Endodermal cell (in vitro differentiated cells): Measurements from ENCODE around the gene CREBBP. TPM values are rescaled to one million over a fixed set of nuclear protein-coding genes. Genes with fewer than 3 reads are reported as not detected.
A peak's percentile ranks its signal among the peaks of the same experiment; 100 is the strongest.

Experiments used
- DNase-seq: peaks from one replicate; pipeline ENCODE4 v3.0.0-alpha.2; 2017
- H3K27ac ChIP-seq: 2 replicates; pipeline ENCODE4 v1.5.1; 2013; ENCODE audit warnings: mild to moderate bottlenecking, low read depth, low read length, moderate library complexity
- H3K27me3 ChIP-seq: 2 replicates; pipeline ENCODE4 v1.6.1; 2013; ENCODE audit warnings: mild to moderate bottlenecking, low read length, moderate library complexity; ENCODE audit not compliant: insufficient read depth, control insufficient read depth, poor library complexity, severe bottlenecking
- H3K36me3 ChIP-seq: 2 replicates; pipeline ENCODE4 v1.7.0; 2013; ENCODE audit warnings: mild to moderate bottlenecking, low read length, moderate library complexity; ENCODE audit not compliant: control insufficient read depth, insufficient read depth
- H3K4me1 ChIP-seq: one replicate; pipeline ENCODE4 v1.7.0; 2013; ENCODE audit warnings: low read length; ENCODE audit not compliant: control insufficient read depth, insufficient read depth
- H3K4me3 ChIP-seq: 2 replicates; pipeline ENCODE4 v1.5.1; 2013; ENCODE audit warnings: mild to moderate bottlenecking, low read length, moderate library complexity
- H3K9ac ChIP-seq: 2 replicates; pipeline ENCODE4 v1.6.1; 2013; ENCODE audit warnings: mild to moderate bottlenecking, low read length, moderate library complexity; ENCODE audit not compliant: poor library complexity, severe bottlenecking; ENCODE audit errors: extremely low read depth
- H3K9me3 ChIP-seq: 2 replicates; pipeline ENCODE4 v1.6.1; 2013; ENCODE audit warnings: mild to moderate bottlenecking, low read length, moderate library complexity; ENCODE audit not compliant: control insufficient read depth
- H3K27ac Mint-ChIP-seq: 2 replicates; pipeline ENCODE4 v1.8.0; 2020; ENCODE audit warnings: mixed read lengths
- H3K27me3 Mint-ChIP-seq: 2 replicates; pipeline ENCODE4 v1.8.0; 2021; ENCODE audit warnings: mild to moderate bottlenecking, mixed read lengths; ENCODE audit not compliant: insufficient read depth
- H3K36me3 Mint-ChIP-seq: 2 replicates; pipeline ENCODE4 v1.8.0; 2020; ENCODE audit warnings: low read depth, mixed read lengths
- H3K4me1 Mint-ChIP-seq: 2 replicates; pipeline ENCODE4 v1.8.0; 2020; ENCODE audit warnings: mixed read lengths
- H3K4me3 Mint-ChIP-seq: 2 replicates; pipeline ENCODE4 v1.8.0; 2020; ENCODE audit warnings: mild to moderate bottlenecking, moderate library complexity, mixed read lengths
- H3K9me3 Mint-ChIP-seq: 2 replicates; pipeline ENCODE4 v1.8.0; 2020; ENCODE audit warnings: mild to moderate bottlenecking, mixed read lengths
- CTCF ChIP-seq: fragments of 200-600 bp; sonication (generic); conservative IDR thresholded peaks from 2 replicates; pipeline ENCODE4 v1.5.0; 2021; ENCODE audit warnings: antibody characterized with exemption, mild to moderate bottlenecking
- WGBS, 2 experiments: methylation state at CpG; one replicate each; pipeline versions ENCODE4 v1.1.5 to v1.1.7; 2013; ENCODE audit warnings: missing lambda C conversion rate in 2 of 2, mixed read lengths in 1 of 2; ENCODE audit not compliant: insufficient coverage in 1 of 2, insufficient read length in 1 of 2; 5-methylcytosine and 5-hydroxymethylcytosine counted together
- total RNA-seq, 2 donors: library from RNA; stranded (reverse); fragmentation: NEBNext Ultra II Directional in 1 of 2; extraction: Animal tissue kit (Norgen Biotek cat#: 25700) in 1 of 2; gene quantifications; 2 replicates in 1 of 2; 3 replicates in 1 of 2; pipeline ENCODE4 v1.2.1, GENCODE V29; 2021

Gene CREBBP
- total RNA-seq, 2 donors from 2014 or later: 71.1 to 103 TPM

DNA sequence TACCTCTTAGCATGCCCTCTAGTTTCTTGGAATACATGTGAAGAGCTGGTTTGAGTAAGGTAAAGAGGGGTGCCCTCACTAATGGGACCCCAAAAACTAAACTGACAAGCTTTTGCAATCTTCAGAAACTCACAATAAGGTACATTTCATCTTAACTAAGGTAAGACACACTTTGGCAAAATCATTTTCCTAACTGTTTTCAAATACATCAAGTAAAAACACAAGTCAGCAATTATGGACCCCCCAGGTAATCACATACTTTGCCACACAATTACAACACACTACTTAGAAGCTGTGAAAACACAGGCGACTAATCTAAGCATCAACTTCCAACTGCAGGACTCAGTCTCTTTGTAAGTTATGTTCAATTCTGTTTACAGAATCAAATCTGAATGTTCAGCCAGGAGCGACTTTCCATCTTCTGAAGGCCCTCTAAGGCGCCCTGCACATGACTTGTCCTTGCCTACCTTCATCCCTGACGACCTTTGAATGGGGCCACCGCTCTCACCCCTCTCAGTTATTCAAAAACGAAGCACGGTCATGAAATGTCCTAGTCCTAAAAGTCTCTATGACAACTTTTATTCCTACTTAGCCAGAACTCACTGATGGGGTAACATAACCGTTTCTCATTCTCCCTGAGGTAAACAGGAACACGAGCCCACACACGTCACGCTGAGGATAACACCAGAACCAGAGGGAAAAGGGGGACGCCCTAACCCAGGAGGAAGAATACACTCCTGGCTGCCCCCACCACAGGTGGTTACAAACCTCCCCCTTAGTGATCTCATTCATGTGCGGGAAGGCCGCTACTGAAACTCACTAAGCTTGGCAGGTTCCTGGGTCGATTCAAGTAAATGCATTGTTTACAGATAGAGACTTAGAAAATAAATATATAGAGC, 5.5 kb downstream of the CREBBP start:
- Histone ChIP-seq H3K27me3 (no peaks in the 10 kb centered on the region), H3K9me3 (no peaks in the 10 kb centered on the region), H3K4me3 (no peak overlapping the region), H3K36me3 (peaks cover 6% of the 10 kb centered on the region), H3K27ac (no peak overlapping the region), H3K9ac (no peak overlapping the region), H3K4me1 (peaks cover 11% of the 10 kb centered on the region)
- TF ChIP-seq CTCF: no peak
- H3K4me1 Mint-ChIP-seq: peaks cover 74% of the 10 kb centered on the region
- H3K36me3 Mint-ChIP-seq: peaks cover 25% of the 10 kb centered on the region
- H3K4me3 Mint-ChIP-seq: no peak overlapping the region
- H3K27me3 Mint-ChIP-seq: no peaks in the 10 kb centered on the region
- no peaks in the 10 kb centered on the region for H3K9me3 Mint-ChIP-seq
- no peak for DNase-seq
- peak overlapping the region; percentile 7 for H3K27ac Mint-ChIP-seq
- 89 to 92% methylated on average over 12 to 15 of the region's 15 CpGs for WGBS, 2 experiments

DNA sequence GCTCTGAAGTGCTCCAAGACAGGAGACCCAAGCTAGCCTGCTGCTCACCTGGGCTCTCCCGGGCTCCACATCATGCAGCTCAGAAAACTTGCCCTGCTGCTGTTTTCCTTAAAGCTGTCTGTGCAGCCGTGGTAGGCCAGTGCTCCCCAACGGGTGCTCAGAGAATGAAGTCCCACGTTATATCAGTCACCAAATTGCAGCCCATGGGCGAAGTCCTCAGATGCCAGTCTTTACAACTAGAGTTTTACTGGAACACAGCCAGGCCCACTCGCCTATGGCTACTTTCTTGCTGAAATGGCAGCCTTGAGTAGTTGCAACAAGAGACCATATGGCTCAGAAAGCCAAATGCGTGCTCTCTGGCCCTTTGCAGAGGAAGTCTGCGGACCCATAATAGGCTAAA, 6.3 kb downstream of the CREBBP start:
- H3K27ac Mint-ChIP-seq: peak overlapping the region; percentile 76
- Histone ChIP-seq H3K36me3 (peaks cover 14% of the 10 kb centered on the region), H3K27me3 (no peaks in the 10 kb centered on the region), H3K9me3 (no peaks in the 10 kb centered on the region), H3K4me3 (no peak overlapping the region), H3K27ac (no peak overlapping the region), H3K4me1 (peaks cover 11% of the 10 kb centered on the region), H3K9ac (no peak overlapping the region)
- no peaks in the 10 kb centered on the region for H3K9me3 Mint-ChIP-seq
- no peak overlapping the region for H3K4me3 Mint-ChIP-seq
- no peak for TF ChIP-seq CTCF
- WGBS, 2 experiments: 88 to 90% methylated on average over 8 of the region's 8 CpGs
- DNase-seq: no peak
- H3K4me1 Mint-ChIP-seq: peaks cover 74% of the 10 kb centered on the region
- no peaks in the 10 kb centered on the region for H3K27me3 Mint-ChIP-seq
- H3K36me3 Mint-ChIP-seq: peaks cover 25% of the 10 kb centered on the region

- 87 to 88% methylated on average over 11 to 13 of the region's 13 CpGs for WGBS, 2 experiments
- Mint-ChIP-seq H3K27ac (peak overlapping the region; percentile 76), H3K27me3 (no peaks in the 10 kb centered on the region), H3K36me3 (peaks cover 19% of the 10 kb centered on the region), H3K9me3 (no peaks in the 10 kb centered on the region), H3K4me1 (peaks cover 75% of the 10 kb centered on the region), H3K4me3 (no peak overlapping the region)
- H3K9ac ChIP-seq: no peak overlapping the region
- H3K4me1 ChIP-seq: peaks cover 11% of the 10 kb centered on the region
- no peak overlapping the region for H3K27ac ChIP-seq
- peaks cover 16% of the 10 kb centered on the region for H3K36me3 ChIP-seq
- no peaks in the 10 kb centered on the region for H3K27me3 ChIP-seq
- no peak for TF ChIP-seq CTCF
- H3K4me3 ChIP-seq: no peak overlapping the region
- no peaks in the 10 kb centered on the region for H3K9me3 ChIP-seq
- no peak for DNase-seq
These were observed 6.9 kb downstream of the CREBBP start for GRCh38 chr16:3873482-3874173.
